ENCODE data around the gene PABPC5. TPM values are rescaled to one million over a fixed set of nuclear protein-coding genes. Genes with fewer than 3 reads are reported as not detected.

Gene PABPC5
- total and polyA plus RNA-seq, 2 of the 13 experiments (the other 11 are each of a cell fraction or from before 2014, with no cell fraction given): not detected

GRCh38 chrX:91414713-91415112 lies 19.9 kb upstream of the PABPC5 start:
- Histone ChIP-seq H3K27me3 (ENCODE audit: control insufficient read depth in 1 of 2, insufficient read depth in 2 of 2, low read length in 2 of 2) (no peaks in the 10 kb centered on the region), H3K79me2 (ENCODE audit: insufficient read depth, low read length) (no peaks in the 10 kb centered on the region), H3K9ac (ENCODE audit: insufficient read depth, low read depth, low read length) (no peak overlapping the region), H3K36me3 (replicated peaks in 1 of 2; ENCODE audit: control insufficient read depth in 1 of 2, insufficient read depth in 2 of 2, low read length in 2 of 2) (no peaks in the 10 kb centered on the region), H2AFZ (ENCODE audit: low read length) (no peak overlapping the region), H3K4me1 (ENCODE audit: insufficient read depth, low read length) (no peaks in the 10 kb centered on the region), H3K4me3 (replicated peaks in 1 of 3; ENCODE audit: insufficient read depth in 1 of 3, low read depth in 2 of 3, low read length in 3 of 3) (no peak overlapping the region), H3K9me3 (ENCODE audit: low read length) (no peaks in the 10 kb centered on the region), H3K4me2 (ENCODE audit: low read depth, low read length) (no peak overlapping the region), H4K20me1 (ENCODE audit: insufficient read depth, low read length) (no peaks in the 10 kb centered on the region), H3K27ac (ENCODE audit: extremely low read length, insufficient read depth, low read length) (no peak overlapping the region)
- ATAC-seq: peak; percentile 43; the same call in 1 of the 3 replicates
- 7% methylated on average over 6 of the region's 6 CpGs for WGBS (ENCODE audit: low lambda C conversion rate)
- in situ Hi-C loops (cut with HindIII; ENCODE audit: extremely low pct_ligation_motif_present, low pct_unique_long_range_greater_than_20kb) (no loop called here), intact Hi-C loops (cut with micrococcal nuclease; ENCODE audit: unreplicated experiment) (no loop called here)
- no peak for FAIRE-seq
- ChIA-PET CTCF (ENCODE audit: low intra/inter-chr PET ratio, low total read pairs) (no interaction called here), POLR2A (no interaction called here)
- no peak for TF ChIP-seq HOXA5 (CRISPR knock-in tag; IDR thresholded peaks at IDR 0.05)
- no peak for TF ChIP-seq ZNF335 (CRISPR knock-in tag; IDR thresholded peaks at IDR 0.05)
- TF ChIP-seq KDM3A (CRISPR knock-in tag; IDR thresholded peaks at IDR 0.05; ENCODE audit: low read depth): no peak
- TF ChIP-seq DDIT3 (CRISPR knock-in tag; IDR thresholded peaks at IDR 0.05): no peak
- no peak for TF ChIP-seq CENPT (CRISPR knock-in tag; IDR thresholded peaks at IDR 0.05; ENCODE audit: low read depth)
- no peak for TF ChIP-seq DMAP1 (CRISPR knock-in tag; IDR thresholded peaks at IDR 0.05)
- no peak for TF ChIP-seq ZNF282 (IDR thresholded peaks at IDR 0.05; ENCODE audit: partially characterized antibody)
- no peak for TF ChIP-seq MTF1 (CRISPR knock-in tag; IDR thresholded peaks at IDR 0.05)
- DNase-seq (ENCODE audit: low spot score): no peak
- no TSS peak for BruUV-seq (replicated peaks)

- Histone ChIP-seq H3K4me2 (ENCODE audit: low read depth, low read length) (no peak overlapping the region), H3K27me3 (ENCODE audit: control insufficient read depth in 1 of 2, insufficient read depth in 2 of 2, low read length in 2 of 2) (no peaks in the 10 kb centered on the region), H4K20me1 (ENCODE audit: insufficient read depth, low read length) (no peaks in the 10 kb centered on the region), H2AFZ (ENCODE audit: low read length) (no peak overlapping the region), H3K9ac (ENCODE audit: insufficient read depth, low read depth, low read length) (no peak overlapping the region), H3K27ac (ENCODE audit: extremely low read length, insufficient read depth, low read length) (no peak overlapping the region), H3K36me3 (replicated peaks in 1 of 2; ENCODE audit: control insufficient read depth in 1 of 2, insufficient read depth in 2 of 2, low read length in 2 of 2) (no peaks in the 10 kb centered on the region), H3K4me1 (ENCODE audit: insufficient read depth, low read length) (no peaks in the 10 kb centered on the region), H3K9me3 (ENCODE audit: low read length) (no peaks in the 10 kb centered on the region), H3K79me2 (ENCODE audit: insufficient read depth, low read length) (no peaks in the 10 kb centered on the region), H3K4me3 (replicated peaks in 1 of 3; ENCODE audit: insufficient read depth in 1 of 3, low read depth in 2 of 3, low read length in 3 of 3) (no peak overlapping the region)
- in situ Hi-C loops (cut with HindIII; ENCODE audit: extremely low pct_ligation_motif_present, low pct_unique_long_range_greater_than_20kb): no loop called here
- 71% methylated on average over 9 of the region's 14 CpGs for WGBS (ENCODE audit: low lambda C conversion rate)
- no peak for DNase-seq (ENCODE audit: low spot score)
- POLR2A ChIA-PET: no interaction called here
- intact Hi-C loops (cut with micrococcal nuclease; ENCODE audit: unreplicated experiment): no loop called here
- BruUV-seq (replicated peaks): no TSS peak
- CTCF ChIA-PET (ENCODE audit: low intra/inter-chr PET ratio, low total read pairs): no interaction called here
- no peak for FAIRE-seq
- no peak for ATAC-seq
- TF ChIP-seq CHD2 (IDR thresholded peaks at IDR 0.05; ENCODE audit: low read depth, low read length) (no peak), TBX3 (IDR thresholded peaks at IDR 0.05; ENCODE audit: borderline replicate concordance) (no peak), FUBP1 (CRISPR knock-in tag; IDR thresholded peaks at IDR 0.05; ENCODE audit: borderline replicate concordance) (no peak), PITX1 (CRISPR knock-in tag; IDR thresholded peaks at IDR 0.05) (no peak), DNMT1 (CRISPR knock-in tag; IDR thresholded peaks at IDR 0.05) (no peak), PHB2 (IDR thresholded peaks at IDR 0.05; ENCODE audit: partially characterized antibody) (no peak), SP5 (CRISPR knock-in tag; IDR thresholded peaks at IDR 0.05; ENCODE audit: borderline replicate concordance, low read depth) (no peak), BCL3 (CRISPR knock-in tag; IDR thresholded peaks at IDR 0.05) (no peak), HIC2 (CRISPR knock-in tag; IDR thresholded peaks at IDR 0.05; ENCODE audit: low read depth) (no peak)
Measured at GRCh38 chrX:91435395-91435794, 756 bp downstream of the PABPC5 start.

Measured in HepG2 (cell line).